ENCODE results near the gene ELP2.

Gene ELP2

DNA sequence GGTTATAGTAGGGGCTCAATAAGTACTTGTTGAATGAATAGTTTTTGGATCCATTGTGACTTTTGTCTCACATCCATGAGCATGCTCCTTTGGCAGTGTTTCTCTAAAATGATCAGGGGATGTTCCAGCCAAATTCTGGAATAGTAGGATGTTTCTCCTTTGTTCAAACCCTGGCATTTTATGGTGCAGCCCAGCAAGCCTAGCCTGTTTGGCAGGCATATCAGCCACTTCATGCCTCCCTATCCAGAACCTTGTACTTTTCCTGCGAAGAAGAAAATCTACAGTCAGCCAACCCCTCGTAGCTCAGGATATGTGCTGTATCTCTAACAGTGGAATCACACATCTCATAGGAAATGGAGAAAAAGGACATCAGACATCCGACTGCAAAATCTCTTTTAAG lies 35.3 kb upstream of the ELP2 start:
- H3K27ac ChIP-seq, result no peak overlapping the region
- no peak for TF ChIP-seq ZFX (IDR thresholded peaks at IDR 0.05; ENCODE audit: borderline replicate concordance)

DNA sequence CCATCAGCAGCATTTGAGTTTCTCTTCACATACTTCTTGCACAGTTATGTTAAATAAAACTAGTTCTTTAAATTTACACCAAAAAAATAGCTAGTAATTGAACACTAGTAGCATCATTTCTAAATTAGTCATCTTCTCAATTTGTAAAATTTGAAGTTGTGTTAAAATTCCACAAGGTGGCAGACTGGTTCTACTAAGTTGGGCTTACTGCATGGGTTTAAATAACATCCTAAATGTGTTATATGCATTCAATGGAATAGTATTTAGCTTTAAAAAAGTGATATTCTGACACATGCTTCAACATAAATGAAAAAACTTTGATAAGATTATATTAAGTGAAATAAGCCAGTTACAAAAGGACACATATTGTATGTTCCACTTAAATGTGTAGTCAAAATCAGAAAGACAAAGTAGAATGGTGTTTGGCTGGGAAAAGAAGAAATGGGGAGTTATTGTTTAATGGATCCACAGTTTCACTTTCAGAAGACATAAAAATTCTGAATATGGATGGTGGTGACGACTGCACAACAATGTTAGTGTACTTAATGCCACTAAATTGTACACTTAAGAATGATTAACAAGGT lies 33.7 kb upstream of the ELP2 start:
- H3K27ac ChIP-seq, result peak overlapping the region; percentile 59
- TF ChIP-seq ZFX (IDR thresholded peaks at IDR 0.05; ENCODE audit: borderline replicate concordance), result no peak
- TF ChIP-seq, protein P1, sequence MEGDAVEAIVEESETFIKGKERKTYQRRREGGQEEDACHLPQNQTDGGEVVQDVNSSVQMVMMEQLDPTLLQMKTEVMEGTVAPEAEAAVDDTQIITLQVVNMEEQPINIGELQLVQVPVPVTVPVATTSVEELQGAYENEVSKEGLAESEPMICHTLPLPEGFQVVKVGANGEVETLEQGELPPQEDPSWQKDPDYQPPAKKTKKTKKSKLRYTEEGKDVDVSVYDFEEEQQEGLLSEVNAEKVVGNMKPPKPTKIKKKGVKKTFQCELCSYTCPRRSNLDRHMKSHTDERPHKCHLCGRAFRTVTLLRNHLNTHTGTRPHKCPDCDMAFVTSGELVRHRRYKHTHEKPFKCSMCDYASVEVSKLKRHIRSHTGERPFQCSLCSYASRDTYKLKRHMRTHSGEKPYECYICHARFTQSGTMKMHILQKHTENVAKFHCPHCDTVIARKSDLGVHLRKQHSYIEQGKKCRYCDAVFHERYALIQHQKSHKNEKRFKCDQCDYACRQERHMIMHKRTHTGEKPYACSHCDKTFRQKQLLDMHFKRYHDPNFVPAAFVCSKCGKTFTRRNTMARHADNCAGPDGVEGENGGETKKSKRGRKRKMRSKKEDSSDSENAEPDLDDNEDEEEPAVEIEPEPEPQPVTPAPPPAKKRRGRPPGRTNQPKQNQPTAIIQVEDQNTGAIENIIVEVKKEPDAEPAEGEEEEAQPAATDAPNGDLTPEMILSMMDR (IDR thresholded peaks at IDR 0.05), result peak; percentile 77

DNA sequence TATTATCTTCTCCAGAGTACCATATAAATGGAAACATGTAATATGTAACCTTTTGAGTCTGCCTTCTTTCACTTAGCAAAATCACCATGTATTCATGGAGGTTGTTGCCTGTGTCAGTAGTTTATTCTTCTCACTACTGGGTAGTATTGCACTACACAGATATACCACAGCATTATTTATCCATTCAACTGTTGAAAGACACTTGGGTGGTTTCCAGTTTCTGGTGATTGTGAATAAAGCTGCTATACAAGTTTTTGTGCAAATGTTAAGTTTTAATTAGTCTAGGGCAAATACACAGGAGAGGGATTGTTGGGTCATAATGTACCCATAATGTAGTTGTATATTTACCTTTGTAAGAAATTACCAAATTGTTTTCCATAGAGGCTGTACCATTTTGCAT lies 32.7 kb upstream of the ELP2 start:
- peak overlapping the region; percentile 59 for H3K27ac ChIP-seq
- TF ChIP-seq, protein P1 (IDR thresholded peaks at IDR 0.05), result no peak
- no peak for TF ChIP-seq ZFX (IDR thresholded peaks at IDR 0.05; ENCODE audit: borderline replicate concordance)

DNA sequence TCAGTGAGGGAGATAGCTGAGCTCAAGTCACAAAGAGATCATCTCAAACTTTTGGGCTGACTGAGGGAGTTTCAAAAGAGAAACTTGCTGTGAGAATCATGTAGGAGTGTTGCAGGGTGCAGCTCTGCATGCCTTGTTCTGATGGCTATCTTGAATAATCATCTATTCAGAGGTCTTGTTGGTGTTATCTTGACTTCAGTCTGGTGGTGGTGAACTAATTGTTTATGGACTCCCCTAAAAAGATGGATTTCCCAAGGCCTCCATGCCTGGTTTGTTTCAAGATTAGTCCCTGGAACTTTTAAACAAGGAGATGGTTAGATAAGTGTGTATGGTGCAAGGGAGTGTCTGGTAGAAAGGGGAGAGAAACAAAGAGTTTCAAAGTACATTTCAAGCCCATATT lies 30.4 kb upstream of the ELP2 start:
- TF ChIP-seq, protein P1 (IDR thresholded peaks at IDR 0.05), result no peak
- TF ChIP-seq ZFX (IDR thresholded peaks at IDR 0.05; ENCODE audit: borderline replicate concordance), result no peak
- H3K27ac ChIP-seq, result no peak overlapping the region

DNA sequence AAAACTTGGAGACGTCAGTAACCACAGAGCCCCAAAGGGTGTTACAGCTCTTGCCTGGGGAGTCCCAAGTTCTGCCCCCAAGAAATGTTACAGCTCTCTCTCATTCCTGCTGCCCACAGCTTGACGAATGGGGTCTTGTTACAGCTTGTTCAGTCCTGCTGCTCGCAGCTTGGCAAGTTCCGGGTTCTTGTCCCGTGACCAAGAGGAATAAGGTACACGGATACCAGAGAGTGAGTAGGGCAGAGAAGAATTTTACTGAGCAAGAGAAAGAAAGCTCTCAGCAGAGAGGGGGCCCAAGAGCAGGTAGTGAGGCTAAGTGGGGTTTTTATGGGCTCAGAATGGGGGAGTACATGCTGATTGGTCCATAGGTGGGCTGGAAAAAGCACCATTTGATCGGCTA lies 27.8 kb upstream of the ELP2 start:
- TF ChIP-seq, protein P1 (IDR thresholded peaks at IDR 0.05), result no peak
- TF ChIP-seq ZFX (IDR thresholded peaks at IDR 0.05; ENCODE audit: borderline replicate concordance), result no peak

DNA sequence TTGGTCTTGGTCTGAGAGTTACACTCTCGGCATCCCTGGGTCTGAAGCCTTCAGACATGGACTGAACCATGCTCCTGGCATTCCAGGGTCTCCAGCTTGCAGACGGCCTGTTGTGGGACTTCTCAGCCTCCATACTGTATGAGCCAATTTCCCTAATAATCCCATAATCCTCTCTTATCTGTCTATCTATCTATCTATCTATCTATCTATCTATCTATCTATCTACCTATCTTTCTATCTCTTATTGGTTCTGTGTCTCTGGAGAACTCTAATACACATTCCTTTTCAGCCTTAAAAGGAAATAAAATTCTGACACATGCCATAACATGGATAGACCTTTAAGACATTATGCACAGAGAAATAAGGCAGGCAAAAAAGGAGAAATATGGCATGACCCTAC lies 24.9 kb upstream of the ELP2 start:
- no peak for TF ChIP-seq ZFX (IDR thresholded peaks at IDR 0.05; ENCODE audit: borderline replicate concordance)
- TF ChIP-seq, protein P1 (IDR thresholded peaks at IDR 0.05), result no peak
- H3K27ac ChIP-seq, result no peak overlapping the region

More for the DNA sequence above, 27.8 kb upstream of the ELP2 start:
- no peak overlapping the region for H3K27ac ChIP-seq

DNA sequence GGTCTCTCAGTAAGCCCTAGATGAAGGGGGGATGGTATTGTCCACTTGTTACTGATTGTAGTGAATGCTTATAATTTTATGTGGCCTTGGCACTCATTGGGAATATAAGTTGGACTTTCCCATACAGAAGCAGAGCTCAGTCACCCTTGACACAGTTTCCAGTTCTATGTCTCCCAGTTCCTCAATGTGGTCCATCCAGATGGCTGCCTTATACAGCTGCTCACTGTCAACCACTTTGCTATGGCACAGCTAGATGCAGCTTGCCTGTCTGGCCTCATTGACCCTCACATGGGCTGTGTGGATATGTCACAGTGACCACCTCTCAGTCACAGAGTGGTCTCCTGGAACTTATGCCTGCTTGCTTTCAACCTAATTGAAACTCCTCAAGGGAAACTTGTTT lies 22.2 kb upstream of the ELP2 start:
- H3K27ac ChIP-seq, result peak overlapping the region; percentile 54; the same call in 1 of the 2 replicates
- TF ChIP-seq ZFX (IDR thresholded peaks at IDR 0.05; ENCODE audit: borderline replicate concordance), result no peak
- TF ChIP-seq, protein P1 (IDR thresholded peaks at IDR 0.05), result no peak

DNA sequence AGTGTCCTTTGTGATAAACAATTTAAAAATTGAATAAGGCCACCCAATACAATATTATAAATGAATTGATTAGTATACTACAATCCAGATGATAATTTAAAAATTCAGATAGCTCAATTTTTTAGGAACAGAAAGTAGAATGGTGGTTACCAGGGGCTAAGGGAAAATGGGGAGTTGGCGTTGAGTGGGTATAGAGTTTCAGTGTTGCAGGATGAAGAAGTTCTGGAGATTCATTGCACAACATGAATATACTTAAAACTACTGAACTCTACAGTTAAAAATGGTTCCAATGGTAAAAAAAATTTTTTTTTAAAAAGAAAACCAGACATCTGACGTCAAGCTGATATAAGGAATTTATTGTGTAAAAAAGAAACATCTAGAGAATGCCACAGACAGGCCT lies 21.5 kb upstream of the ELP2 start:
- no peak for TF ChIP-seq ZFX (IDR thresholded peaks at IDR 0.05; ENCODE audit: borderline replicate concordance)

More for the DNA sequence above, 21.5 kb upstream of the ELP2 start:
- H3K27ac ChIP-seq, result peak overlapping the region; percentile 54; the same call in 1 of the 2 replicates

Measured in 22Rv1 (cell line).